ENCODE results near the gene STRN3.

DNA sequence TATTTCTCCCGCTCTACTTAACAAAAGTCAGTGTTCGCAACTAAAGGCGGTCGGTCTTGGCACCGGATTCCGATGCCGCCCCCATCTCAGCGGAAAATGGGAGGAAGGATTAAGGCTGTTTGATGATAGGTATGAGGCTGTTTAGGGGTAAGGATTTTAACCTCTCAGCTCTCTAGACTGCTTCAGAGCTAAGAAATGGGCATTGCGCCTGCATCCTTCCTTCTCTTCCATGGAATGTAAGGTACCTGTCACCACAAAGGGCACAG, 150.5 kb downstream of the STRN3 start:
- TF ChIP-seq, protein P1, sequence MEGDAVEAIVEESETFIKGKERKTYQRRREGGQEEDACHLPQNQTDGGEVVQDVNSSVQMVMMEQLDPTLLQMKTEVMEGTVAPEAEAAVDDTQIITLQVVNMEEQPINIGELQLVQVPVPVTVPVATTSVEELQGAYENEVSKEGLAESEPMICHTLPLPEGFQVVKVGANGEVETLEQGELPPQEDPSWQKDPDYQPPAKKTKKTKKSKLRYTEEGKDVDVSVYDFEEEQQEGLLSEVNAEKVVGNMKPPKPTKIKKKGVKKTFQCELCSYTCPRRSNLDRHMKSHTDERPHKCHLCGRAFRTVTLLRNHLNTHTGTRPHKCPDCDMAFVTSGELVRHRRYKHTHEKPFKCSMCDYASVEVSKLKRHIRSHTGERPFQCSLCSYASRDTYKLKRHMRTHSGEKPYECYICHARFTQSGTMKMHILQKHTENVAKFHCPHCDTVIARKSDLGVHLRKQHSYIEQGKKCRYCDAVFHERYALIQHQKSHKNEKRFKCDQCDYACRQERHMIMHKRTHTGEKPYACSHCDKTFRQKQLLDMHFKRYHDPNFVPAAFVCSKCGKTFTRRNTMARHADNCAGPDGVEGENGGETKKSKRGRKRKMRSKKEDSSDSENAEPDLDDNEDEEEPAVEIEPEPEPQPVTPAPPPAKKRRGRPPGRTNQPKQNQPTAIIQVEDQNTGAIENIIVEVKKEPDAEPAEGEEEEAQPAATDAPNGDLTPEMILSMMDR (IDR thresholded peaks at IDR 0.05): no peak
- no peak for TF ChIP-seq POLR2A (IDR thresholded peaks at IDR 0.05)

All from esophagus squamous epithelium (tissue), 4 donors.